GM21423 (cell line): Measurements from ENCODE around the gene CPNE2.

Source experiments
- ATAC-seq: cut with Tn5 transposase; IDR thresholded peaks from one replicate; pipeline ENCODE4 v1.9.1; 2021; ENCODE audit warnings: mild to moderate bottlenecking, moderate library complexity; ENCODE audit not compliant: unreplicated experiment

The CPNE2 gene

DNA sequence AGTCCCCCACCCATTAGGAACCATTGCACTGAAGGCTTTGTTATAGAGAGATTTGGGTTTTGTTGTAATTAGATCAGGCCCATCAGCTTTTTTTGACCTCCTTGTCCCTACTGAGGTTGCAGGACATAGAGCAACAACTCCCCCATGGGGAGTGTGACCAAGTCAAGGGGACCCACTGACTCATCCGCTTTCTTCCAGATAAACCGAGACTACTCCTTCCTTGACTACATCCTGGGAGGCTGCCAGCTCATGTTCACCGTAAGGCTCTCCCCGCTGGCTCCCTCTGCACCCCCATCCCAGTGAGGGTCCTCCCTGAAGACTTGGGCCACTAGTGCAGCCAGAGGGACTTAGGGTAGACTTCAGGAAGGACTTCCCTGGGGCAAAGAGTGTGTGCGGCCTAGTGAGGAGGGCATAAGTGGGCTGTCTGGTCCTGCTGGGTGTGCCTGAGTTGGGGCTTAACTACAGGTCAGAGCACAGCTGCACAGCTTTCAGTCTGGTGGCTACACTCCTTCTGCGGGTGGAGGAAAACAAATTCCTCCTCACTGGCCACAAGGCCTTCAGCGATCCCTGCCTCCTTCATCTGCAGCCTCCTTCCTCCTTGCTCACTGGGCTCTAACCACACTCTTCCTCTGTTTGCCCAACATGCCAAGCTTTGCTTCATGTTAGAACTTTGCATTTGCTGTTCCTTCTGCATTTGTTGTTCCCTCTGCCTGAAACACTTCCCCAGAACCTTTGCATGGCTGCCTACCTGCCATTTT is 31.0 kb downstream of the CPNE2 start:
- no peak for ATAC-seq

DNA sequence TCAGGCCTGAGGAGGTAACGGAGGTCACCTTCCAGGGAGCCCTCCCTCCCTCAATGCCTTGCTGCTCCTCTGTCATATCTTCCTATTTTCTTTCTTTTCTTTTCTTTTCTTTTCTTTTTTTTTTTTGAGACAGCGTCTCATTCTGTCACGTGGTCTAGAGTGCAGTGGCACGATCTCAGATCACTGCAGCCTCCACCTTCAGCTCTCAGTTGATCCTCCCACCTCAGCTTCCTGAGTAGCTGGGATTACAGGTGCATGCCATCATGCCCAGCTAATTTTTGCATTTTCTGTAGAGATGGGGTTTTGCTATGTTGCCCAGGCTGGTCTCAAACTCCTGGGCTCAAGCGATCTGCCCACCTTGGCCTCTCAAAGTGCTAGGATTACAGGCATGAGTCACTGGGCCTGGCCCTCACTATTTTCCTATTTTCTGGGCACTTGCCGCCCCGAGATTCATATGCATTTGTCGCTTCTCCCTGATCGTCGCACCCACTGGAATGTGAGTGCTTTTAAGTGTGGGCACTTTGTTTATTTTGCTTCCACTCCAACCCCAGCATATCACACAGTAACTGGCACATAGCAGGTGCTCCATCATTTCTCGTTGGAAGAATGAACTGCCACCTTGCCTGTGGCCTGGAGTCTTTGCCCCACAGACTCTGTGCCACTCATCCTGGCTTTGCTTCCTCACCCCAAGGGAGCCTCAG is 31.7 kb downstream of the CPNE2 start:
- no peak for ATAC-seq

DNA sequence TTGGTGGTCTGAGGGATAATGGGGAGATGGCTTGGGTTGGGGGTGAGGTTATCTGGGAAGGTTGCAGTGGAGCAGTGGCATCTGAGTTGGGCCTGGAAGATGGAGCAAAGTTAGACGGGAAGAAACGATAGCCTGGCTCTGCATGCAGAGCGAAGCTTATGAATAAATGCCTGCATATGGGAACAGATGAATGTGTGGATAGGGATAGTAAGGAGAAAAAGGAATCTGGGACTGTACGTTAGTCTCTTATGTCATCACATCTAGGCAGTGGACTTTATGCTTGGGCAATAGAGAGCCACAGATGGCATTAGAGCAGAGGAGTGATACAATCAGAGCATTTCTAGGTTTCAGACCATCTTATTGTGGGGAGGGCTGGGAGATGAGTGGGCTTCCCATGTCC is 33.0 kb downstream of the CPNE2 start:
- no peak for ATAC-seq

DNA sequence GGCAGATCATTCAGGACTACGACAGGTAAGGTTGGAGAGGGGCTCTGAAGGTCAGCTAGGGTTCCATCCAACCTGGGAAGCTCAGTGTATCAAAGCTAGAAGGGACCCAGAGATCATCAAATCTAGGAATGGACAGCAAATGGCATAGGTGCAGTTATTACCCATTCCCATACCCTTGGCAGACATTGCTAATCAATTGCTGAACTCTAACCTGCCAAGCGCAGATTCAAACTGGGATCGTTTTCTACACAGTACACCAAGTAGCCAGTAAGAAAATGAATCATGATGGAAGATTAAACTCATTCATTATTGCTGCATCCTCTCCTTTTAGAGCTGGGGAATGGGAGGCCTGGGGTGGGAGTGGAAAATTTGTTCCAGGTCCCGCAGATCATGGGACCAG is 33.6 kb downstream of the CPNE2 start:
- no peak for ATAC-seq

DNA sequence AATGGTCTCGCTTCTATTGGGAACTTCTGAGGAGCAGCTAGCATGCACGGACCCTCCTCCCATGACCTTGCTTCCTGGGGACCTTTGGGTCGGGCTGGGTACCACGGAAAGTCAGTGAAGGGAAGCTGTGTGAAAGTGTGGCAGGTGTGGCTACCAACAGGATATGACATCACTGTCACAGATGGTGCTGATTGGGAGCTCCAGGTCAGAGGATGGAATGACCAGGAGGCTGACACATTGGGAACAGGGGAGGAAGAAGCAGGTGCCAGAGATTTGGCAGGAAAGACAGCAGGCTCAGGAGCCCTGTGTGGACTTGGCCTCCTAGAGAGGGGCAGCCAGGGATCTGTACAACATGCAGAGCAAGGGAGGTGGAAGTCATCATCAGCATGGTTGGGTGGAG is 34.0 kb downstream of the CPNE2 start:
- ATAC-seq = no peak

DNA sequence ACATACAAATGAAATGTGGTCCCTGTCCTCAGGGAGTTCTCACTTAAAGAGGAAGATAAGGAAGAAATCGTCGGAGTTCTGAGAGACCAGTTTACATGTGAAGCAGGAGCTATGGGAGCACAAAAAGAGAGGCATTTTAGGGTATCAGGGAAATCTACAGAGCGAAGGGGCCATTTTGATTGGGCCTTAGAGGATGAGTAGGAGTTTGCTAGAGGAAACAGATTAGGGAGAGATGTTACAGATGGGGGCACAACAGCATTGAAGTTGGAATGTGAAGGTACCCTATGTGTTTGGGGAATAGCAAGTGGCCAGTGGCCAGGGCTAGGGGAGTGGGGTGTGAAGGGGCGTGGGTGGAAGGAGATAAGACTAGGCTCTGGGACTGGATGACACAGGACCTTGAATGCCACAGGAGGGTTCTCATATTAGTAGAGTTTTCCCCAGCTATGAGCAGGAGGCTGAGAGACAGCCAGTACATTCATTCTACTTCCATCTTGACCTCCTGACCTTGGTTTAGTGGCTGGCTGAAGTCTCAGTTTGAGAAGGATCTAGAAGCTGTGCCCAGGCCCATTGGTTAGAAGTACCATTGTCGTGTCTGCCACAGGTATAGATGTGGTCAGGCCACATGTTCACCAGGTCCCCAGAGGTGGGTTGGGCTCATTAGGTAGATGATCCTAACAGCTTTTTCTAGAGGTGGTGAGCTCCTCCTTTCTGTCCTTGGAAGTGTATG is 34.8 kb downstream of the CPNE2 start:
- ATAC-seq = no peak

DNA sequence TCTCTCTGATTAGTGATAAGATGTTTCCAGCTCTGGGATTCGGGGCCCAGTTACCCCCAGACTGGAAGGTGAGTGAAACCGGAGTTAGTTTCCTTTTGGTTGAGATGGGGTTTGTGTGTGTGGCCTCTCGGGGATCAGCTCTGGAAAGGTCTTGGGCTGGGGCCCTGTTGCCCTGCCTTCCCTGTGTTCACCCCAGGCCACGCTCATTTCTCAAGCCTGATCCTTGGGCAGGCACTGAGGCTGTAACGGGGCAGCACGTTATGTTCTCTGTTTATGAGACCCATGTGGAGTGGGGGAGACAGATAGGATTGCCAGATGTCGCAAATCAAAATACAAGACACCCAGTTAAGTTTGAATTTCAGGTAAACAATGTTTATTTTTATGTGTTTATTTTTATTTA is 35.5 kb downstream of the CPNE2 start:
- ATAC-seq = no peak

DNA sequence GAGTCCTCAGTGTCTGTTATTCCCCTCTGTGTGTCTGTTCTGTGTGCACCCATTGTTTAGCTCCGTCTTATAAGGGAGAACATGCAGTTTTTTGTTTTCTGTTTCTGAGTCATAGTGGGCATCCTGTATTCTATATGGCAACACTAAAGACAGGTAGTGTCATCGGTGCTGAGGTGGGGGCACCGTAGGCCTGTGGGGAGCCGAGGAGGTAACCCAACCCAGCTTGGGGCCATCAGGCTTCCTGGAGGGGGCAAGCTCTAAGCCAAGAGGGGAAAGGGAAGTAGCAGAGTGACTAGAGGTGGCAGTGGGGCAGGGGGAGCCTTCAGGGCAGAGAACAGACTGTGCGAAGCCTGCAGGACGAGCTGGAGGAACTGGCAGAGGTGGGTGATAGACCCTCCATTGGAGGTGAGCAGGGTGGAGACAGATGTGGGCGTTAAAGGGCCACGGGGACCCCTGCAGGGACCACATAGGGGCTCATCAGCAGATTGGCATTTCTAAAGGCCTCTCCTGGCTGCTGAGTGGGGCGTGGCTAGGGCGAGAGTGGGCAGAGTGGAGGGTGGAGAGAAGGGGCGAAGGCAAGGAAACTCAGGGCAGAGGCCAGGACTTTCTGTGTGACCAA is 36.5 kb downstream of the CPNE2 start:
- peak; percentile 43 for ATAC-seq

DNA sequence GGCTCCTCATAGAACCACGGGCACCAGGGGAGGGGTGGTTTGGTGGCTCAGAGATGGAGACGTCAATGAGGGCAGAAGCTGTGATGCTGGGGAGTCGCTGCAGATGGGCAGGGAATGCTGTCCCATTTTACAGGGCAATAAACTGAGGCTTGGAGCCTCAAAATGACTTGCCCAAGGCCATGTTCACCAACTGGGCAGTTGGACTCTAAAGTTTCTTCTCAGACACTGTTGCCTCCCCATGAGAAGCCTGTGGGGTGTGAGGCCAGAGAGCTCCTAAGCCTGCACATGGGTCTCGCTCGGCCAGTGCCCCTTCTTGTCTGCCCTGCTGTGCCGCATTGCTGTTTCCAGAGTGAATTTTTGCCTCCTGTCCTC is 38.6 kb downstream of the CPNE2 start:
- no peak for ATAC-seq

DNA sequence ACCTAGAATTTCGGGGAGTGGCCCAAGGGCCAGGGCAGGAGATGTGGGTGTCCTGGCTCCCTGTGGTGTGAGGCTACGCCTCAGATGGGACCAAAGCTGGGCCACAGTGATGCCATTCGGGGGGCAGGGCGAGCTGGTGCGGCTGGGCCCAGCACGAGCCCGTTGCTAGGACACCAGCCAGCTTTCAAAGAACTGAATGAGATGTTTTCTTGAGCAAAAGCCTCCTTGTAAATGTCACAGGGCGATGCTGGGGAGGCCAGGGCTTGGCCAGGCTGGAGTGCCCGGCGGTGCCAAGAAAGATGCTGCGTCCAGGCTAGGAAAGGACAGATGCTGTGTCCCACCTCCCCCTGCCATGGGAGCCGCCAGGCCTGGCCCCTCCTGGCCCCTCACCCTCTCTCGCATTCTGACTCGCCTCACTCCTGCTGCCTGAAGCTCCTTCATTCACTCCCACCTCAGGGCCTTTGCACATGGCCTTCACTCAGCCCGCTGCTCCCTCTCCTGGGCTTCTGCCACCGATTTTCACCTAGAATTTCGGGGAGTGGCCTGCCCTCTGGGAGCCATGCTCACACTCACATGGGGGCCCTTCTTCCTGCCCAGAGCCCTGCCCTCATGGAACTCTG is 39.1 kb downstream of the CPNE2 start:
- ATAC-seq = no peak

DNA sequence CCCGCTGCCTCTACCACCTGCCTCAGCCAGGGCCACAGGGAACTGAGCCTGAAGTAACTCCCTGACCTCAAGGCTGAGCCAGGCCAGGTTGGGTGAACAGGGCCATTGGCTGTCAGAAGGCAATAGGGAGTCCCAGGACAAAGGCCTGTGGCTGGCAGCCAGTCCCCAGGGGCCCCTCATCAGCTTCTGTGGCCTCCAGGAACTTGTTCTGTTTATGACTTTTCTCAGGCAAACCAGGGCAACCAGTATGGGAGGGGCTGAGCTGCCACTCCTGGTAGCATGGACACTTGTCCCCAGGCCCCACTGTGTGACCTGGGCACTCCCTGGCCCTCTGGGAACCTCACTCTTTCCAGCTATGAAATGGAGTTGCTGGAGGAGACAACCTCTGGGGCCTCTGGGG is 40.1 kb downstream of the CPNE2 start:
- no peak for ATAC-seq

DNA sequence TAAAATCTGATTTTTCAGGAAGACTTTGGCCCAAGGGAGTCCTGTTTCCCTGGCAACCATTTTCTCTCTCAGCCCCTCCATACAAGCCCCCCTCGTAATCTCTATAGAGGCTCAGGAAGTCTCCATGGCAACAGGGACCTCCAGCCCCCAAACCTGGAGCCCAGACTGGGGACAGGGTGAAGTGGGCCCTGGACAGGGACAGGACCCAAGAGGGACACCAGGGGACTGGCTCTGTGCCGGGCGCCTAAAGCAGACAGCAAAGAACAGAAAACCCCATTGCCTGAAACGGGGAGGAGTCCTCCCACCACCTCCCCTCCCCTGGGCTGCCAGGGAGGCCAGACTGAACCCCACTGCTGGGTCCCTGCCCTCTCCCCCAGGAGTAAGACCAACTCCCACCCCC is 40.6 kb downstream of the CPNE2 start:
- ATAC-seq = no peak

DNA sequence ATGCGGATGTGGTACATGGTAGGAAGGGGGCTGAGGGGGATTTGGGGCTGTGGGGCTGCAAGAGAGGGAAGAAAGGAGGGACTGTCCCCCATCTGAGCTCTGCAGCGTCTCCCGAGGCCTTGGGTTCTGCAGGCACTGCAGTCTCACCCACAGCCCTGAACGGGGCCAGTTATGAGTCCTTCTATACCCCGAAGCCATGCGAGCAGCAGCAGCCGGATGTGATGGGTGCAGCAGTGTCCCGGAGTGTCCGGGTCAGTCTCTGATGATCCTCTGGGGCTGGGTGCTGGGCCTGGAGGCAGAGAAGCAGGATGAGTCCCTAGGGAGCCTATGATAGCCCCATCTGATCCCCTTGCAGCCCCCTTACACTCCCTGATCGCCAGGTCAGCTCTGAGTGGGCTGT is 41.5 kb downstream of the CPNE2 start:
- ATAC-seq = no peak

DNA sequence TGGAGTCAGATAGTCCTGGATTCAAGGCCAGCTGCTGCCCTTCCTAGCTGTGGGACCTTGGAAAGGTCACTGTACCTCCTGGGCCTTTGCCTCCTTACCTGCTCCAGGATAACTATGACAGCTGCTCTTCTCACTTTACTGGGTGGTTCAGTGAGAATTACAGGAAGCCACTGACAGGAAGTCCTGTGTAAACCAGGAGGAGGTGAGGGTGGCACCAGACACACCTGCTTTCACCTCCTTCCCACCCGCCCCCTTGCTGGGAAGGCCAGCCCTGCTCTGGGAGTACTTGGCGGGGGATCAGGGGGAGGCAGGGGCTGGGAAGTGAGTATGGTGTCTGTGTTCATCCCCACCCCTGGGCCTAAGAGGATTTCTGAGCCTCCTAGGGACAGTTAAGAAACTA is 42.6 kb downstream of the CPNE2 start:
- no peak for ATAC-seq

DNA sequence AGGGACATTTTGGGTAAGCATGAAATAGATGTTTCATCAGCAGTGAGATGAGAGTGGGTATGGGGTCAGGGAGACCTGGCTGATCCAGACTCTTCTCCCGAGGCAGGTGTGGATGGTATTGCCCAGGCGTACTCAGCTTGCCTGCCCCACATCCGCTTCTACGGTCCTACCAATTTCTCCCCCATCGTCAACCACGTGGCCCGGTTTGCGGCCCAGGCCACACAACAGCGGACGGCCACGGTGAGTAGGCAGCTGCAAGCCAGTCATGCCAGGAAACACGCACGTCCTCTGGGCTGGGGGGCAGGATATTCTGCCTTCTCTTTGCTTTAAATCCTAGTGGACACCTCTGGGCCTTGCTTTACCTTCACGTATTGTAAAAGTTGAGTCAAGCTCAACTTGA is 44.7 kb downstream of the CPNE2 start:
- no peak for ATAC-seq

DNA sequence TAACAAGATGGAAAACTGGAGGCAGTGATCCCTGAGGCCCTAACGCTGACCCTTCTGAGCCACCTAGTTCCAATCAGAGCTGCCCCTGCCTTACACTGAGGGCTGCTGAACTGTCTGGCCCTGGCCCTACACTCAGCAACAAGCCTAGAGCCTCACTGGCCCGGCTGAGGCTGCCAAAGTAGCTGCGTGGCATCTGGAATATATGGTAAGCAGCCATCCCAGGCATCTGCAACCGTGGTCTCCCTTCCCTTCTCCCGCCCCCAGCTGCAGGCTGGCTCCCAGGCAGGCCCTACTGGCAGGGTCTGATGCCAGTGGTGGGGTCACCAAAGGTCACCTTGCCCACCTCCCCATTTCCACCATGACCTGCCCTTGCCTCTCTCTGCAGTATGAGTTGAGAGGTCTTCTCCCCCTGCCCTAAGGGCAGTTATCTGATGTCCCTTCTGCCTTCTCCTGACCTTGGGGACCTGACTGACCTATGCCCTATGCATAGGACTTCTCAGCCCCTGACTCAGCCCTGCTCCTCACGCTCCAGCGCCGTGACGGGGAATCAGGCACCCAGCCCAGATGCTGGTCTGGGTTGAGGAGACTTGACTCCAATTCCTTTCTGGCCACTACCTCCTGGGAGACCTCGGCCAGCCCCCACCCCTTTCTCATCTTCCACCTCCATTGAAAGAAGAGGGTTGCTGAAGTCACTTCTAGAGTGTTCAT is 45.3 kb downstream of the CPNE2 start:
- no peak for ATAC-seq

DNA sequence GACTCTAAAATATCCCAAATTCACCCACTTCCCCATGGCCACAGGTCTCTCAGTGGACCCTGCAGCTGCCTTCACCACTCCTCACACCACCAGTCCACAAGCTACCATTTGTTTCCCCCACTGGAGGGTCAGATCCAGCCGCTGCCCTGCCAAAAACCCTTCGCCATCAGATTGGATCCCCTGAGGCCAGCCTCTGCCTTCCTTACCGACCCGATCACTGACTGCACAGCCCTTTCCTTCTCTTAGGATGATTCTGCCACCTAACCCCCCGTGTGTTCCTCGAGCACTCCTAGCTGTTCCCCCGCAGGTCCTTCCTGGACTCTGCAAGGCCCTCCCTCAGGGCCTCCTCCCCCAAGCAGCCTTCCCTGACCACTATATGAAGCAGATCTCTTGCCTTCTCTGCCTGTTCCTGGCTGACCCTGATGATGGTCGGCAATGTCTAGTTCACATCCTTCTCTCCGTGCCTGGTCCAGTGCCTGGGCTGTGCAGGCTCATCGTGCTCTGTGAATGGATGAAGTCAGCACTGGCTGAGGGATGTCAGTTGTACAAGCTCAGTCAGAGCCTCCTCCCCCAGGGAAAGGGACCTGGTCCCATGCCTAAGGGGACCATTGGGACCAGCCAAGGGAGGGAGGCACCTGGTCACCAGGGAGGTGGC is 46.0 kb downstream of the CPNE2 start:
- ATAC-seq = no peak

DNA sequence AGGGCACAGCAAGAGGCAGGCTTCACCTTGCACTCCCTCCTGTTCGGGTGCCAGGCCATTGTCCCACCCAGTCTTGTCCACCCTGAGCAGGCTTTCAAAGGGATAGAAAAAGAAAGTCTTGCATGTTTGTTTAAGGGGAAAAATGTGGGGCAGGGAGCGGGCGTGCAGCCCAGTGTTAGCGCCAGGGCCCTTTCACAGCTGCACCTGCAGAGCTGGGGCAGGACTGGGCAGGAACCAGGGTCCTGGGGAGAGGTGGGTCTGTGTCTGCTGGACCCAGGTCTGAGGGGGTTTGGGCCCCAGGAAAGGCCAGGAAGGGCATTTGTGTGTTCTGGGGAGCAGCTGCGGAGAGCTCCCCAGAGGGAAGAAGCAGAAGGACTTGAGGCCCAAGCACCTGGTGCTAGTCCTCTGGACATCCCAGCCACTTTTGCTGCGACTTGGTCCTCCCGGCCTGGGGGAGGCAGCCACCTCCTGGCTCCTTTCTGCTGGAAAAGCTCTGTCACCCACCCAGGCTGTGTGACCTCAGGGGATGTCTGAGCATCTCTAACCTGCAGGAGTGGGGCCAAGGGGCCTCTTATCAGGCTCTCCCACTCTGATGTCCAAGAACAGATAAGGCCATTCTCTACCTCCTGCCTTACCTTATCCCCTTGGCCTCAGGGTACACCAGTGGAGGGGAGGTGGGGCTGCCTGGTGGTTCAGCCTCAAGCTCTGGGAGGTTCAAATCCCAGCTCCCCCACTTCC is 48.7 kb downstream of the CPNE2 start:
- no peak for ATAC-seq

DNA sequence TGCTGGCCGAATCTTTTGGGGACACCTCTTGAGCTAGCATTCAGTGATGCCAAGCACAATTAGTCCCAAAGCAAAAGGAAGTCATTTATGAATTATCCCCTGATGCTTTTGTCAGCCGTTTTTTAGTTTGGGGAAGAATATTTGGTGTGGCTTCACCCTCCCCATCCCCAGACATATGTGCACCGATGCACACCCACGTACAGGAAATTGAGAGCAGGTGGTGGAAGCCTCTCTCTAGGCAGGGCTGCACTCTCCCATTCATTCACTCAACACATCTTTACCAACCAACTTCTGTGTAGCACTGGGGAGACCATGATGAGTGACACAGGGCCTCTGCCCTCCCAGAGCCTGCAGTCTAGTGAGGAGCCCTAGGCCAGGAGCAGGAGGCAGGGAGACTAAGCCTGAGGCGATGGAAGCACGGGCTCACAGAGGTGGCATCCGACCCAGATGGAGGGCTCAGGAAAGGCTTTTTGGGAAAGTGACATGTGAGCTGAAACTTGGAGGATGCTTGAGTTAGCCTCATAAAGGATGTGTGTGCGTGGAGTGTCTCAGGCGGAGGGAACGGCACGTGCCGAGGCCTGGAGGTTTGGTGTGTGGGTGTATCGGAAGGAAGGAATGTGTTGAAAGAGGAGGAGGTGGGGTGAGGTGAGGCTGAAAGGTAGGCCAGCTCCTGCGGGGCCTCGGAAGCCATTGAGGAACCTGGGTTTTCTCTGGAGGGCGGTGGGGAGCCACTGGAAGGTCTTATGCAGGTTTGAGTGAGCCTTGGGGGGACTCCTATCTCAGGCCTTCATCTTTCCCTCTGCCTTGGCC is 49.6 kb downstream of the CPNE2 start:
- no peak for ATAC-seq
